GM23248 (cell line): Measurements from ENCODE around the gene KDM4B.

Experiments used
- EZH2 ChIP-seq: fragments of 200-600 bp; sonication (generic); IDR thresholded peaks from 2 replicates; pipeline ENCODE4 v1.6.1; 2018; ENCODE audit warnings: antibody characterized with exemption, mild to moderate bottlenecking; ENCODE audit not compliant: insufficient read depth, poor library complexity, severe bottlenecking
- EZH2phosphoT487 ChIP-seq: fragments of 200-600 bp; sonication (generic); IDR thresholded peaks from 2 replicates; pipeline ENCODE4 v1.6.1; 2018; ENCODE audit warnings: antibody characterized with exemption, moderate library complexity, mild to moderate bottlenecking, low read depth; ENCODE audit not compliant: insufficient read depth

- no peak for TF ChIP-seq EZH2
- TF ChIP-seq EZH2phosphoT487, result no peak
Observed at GRCh38 chr19:5147074-5147977, 178.4 kb downstream of the KDM4B start.
